SW480 (cell line): ENCODE results near the gene LCN9.
"Not testable (repeated sequence)": the region's sequence is repeated elsewhere in the genome, so short reads cannot be mapped to it uniquely, and the experiment has no call there.

Experiments used
- DNase-seq: peaks from one replicate; pipeline ENCODE4 v3.0.0-alpha.2; 2016; ENCODE audit warnings: low spot score

The LCN9 gene, protein sequence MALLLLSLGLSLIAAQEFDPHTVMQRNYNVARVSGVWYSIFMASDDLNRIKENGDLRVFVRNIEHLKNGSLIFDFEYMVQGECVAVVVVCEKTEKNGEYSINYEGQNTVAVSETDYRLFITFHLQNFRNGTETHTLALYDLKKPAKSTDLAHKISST

DNA sequence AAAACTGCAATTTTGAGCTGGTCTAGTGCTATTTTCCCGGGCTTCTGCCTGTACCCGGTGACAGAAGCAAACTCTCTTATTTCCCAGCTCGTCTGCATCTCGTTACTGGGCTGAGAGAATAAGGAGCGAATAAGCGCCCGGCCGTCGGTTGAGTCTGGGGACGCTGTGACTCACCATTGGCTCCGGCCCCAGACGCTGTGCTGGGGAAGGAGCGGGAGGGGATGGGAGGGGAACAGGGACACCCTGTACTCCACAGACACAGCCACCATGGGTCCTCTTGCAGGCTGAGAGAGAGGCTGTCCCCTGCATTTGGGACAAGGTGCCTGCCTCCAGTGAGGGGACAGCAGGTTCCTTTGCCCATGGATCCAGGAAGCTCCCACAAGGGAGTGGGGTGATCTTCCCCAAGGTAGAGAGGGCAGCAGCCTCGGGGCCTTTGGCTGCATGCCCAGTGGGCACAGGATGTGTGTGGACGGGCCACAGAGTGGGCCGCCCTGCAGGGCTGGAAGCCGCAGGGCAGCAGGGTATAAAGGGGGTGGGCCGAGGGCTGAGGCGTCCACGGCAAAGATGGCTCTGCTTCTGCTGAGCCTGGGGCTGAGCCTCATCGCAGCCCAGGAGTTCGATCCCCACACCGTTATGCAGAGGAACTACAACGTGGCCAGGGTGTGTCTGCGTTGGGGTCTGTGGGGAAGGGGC is at the start of gene LCN9:
Gene LCN9, plus strand, starts transcription at position 552 of the 693 bp plus-strand sequence. Its CDS starts 13 bp downstream, at position 565.
- no peak for DNase-seq

DNA sequence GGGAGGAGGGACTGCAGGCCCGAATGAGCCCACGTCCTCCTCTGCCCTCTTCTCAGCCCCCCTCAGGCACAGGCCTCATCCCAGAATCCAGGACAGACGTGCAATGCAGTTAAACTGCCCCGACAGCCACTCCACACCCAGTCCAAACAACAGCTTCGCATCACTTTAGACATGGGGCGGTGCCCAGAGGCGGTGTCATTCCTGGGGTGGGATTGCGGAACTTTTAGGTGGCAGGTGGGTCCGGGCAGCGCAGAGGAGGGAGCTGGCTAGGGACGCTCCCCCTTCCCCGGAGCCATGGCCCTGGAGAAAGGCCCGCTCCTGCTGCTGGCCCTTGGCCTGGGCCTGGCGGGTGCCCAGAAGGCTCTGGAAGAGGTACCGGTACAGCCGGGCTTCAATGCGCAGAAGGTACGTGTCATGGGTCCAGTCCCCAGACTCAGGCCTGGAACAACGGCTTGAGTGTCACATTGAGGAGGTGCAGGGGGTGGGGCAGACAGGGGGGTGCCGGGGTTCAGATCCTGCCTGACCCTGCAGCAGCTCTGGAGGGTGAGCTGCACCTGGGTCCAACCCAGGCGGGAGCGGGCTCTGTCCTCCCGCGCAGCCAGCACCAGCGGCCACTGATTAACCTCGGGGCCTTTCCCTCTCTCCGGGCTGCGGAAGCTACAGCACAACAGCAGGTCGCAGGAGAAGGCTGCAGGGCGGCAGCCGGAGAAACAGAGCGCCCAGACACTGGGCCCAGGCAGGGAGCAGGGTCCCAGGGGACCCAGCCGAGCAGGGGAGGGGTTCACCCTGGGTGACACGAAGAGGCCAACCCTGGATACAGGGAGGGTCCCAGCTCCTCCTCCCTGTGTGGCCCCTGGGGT is 48.9 kb upstream of the LCN9 start:
- DNase-seq = no peak

DNA sequence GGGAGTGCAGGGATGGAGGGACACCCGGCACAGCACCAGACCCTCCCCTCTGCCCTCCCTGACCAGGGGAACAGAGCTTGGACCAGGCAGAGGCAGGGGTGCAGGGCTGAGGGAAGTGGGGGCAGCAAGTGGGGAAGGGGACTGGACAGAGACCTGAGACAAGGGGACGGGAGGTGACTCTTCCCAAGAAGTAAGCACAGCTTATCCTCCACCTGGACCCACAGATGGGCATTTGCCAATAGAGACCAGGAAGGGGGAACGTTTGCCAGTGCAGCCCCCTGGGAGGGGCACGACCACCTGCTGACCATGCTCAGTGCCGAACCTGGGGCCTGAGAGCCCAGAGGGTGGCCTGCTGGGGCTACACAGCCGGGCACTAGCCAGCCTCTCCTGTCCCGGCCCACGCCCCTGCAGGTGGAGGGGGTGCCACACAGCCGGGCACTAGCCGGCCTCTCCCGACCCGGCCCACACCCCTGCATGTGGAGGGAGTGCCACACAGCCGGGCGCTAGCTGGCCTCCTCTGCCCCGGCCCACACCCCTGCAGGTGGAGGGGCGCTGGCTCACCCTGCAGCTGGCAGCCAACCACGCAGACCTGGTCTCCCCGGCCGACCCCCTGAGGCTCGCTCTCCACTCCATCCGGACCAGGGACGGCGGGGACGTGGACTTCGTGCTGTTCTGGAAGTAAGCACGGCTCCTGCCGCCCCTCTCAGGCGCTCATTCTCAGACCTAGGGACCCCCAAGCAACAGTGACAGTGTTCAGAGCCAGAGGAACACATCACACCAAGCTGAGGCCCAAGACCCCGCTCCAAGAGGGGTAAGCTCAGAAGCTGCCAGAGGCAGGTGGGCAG is 48.1 kb upstream of the LCN9 start:
- no peak for DNase-seq

DNA sequence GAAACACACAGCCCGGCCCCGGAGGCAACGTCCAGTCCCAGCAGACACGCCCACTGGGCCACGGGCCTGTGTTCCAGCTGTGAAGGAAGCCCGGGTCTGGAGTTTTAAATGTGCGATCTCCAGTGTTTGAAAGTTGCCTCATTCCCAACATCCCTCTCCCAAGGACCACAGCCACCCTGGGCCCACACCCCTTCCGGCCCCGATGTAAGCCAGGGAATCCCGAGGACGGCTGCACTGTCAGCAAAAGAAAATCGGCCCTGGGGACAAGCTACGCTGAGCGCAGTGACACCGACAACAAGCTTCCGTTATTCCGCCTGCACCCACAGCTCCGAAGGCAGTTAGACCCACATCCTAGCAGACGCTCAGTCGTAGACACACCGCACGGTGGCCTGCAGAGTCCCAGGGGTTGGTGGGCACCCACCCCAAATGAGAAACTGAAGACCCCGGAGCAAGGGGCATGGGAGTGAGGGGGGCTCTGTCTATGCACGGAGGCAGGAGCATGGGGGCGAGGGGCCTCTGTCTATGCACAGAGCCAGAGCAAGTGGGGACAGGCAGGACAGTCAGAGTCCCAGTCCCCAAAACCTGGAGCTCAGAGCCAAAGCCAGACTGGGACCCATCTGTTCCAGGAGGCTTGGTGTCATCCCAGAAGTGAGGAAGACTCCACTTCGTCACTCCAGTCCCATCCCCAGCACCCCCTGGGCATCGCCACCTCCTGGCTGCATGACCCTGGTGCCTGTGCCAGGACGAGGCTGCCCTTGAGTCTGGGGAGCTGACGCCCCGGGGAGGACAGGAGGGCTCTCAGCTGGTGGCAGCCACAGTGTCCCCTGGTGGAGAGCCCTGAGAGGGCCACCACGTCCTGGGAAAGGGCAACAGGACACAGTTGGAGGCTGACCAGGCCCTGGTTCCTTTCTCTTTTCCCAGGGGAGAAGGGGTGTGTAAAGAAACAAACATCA is 47.2 kb upstream of the LCN9 start:
- no peak for DNase-seq

DNA sequence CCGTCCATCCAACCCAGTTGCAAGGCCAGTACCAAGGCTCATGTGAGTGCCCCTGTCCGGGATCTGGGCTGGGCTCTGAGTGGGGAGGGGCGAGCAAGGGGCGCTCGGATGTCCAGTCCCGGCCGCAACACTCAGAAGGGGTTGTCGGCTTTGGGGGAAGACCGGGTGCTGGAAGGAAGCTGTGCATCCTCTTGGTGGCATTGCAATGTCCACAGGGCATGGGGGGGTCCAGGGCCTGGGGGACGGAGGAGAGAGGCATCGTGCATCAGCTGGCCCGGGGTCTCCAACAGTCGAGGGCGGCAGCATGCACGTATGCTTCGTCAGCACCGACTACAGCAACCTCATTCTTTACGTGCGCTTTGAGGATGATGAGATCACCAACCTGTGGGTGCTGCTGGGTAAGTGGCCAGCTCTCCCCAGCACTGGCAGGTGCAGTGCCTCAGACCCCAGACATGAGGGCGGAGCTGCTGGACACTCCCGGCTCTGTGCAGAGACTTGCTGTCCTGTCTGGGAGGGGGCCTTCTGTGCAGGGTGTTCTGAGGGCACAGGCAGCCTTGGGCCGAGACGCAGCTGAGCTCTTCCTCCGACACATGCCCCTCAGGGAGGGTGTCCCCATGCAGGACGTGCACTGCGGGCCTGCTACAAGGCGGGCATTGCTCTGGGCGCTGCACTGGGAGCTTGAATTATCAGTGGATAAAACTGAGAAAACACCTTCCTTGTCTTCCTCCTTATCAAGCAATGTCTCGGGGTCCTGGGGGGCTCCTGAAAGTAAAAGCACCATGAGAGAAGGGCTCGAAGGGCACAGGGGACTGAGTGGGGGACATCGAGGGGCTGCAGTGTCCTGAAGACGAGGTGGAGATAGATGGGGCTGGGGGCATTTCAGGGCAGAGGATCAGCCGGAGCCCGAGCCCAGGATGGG is 46.2 kb upstream of the LCN9 start:
- no peak for DNase-seq

DNA sequence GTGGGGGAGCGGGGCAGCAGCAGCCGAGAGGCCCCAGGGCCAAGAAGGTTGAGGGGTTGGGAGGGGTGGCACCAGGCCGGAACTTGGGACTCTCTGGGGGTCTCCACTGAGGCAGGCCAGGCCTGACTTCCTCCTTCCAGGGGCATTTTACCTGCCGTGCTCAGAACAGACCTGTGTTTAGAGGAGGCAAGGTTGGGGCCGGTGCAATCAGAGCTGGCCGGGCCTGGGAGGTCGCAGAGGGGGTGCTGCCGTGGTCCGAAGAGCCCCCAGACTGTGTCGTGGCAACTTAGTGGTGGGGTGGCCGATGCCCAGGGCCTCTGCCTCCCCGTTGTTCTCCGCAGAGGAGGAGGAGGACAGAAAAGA is 45.6 kb upstream of the LCN9 start:
- DNase-seq = no peak

DNA sequence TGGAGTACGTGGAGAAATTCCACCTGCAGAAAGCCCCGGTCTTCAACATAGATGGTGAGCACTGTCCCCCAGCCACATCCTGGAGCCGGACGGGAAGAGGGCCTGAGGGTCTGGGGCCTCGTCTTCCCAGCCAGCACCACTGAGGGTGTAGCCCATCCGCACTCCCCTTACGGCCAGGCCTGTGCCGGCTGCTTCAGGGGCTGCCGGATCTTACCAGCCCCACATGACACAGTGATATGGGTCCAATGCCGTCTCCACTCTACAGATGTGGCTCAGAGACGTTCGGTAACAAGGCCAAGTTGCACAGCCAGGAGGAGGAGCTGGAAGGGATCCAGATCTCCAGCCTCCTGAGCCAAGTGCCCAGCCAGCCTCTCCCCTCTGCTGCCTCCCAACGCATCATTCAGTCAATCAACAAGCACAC is 45.1 kb upstream of the LCN9 start:
- DNase-seq = no peak

DNA sequence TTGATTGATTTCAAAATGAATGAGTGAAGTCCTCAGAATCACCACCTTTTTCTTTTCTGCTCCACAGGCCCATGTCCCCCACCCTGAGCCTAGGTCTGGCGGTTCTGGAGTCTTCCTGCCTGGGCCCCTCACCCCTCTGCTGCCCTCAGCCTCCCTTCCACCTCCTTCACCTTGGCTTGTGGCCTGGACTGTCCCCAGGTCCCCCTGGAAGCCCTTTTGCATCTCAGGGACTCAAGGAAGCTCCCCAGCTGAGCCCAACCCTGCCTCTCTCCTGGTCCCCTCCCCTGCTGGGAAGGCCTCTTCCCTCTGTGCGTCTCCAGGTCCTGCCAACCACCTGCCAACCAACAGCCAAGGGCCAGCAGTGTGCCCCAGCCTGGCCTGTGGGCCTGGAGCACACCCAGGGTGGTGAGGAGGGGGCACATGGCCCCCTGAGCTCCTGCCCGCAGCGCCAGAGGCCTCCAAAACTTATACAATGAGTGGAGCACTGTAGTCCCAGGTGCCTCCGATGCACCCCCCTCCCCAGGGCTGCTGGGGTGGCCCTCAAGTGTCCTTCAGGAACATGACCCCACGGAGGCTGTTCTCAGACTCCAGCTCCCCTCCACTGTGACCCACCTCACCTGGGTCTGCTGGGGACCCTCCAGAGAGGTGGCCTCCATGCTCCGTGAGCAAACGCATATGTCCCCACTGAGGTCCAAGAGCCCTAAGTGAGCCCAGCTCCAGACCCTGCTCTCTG is 44.1 kb upstream of the LCN9 start:
- DNase-seq = no peak

DNA sequence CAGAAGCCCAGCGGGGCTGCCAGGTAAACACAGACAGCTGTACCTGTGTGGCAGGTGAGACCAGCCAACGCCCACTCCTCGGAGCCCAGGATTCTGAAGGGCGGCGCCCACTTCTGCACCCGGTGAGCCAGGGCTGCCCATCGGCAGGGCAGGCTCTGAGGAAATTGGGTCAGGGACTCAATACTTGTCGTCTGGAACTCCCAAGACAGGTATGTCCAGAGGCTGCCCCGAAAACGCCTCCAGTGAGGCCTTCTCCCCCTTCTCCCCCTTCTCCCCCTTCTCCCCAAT is 43.6 kb upstream of the LCN9 start:
- no peak for DNase-seq

DNA sequence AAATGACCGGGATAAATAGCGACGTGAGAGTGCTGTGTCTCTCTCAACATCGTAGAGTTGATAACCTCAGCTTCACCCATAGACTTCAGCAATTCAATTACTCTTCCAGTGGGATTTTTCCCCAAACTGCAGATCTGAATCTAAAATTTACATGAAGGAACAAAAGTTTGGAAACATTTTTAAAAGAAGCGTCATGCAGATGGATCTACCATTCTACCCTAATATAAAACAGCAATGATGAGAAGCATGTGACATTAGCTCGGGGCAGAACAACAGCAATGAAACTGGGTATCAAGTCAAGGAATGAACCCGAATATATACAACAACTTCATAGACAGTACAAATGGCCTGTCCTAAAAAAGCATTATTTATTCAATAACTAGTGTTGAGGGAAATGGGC is 42.6 kb upstream of the LCN9 start:
- no peak for DNase-seq

DNA sequence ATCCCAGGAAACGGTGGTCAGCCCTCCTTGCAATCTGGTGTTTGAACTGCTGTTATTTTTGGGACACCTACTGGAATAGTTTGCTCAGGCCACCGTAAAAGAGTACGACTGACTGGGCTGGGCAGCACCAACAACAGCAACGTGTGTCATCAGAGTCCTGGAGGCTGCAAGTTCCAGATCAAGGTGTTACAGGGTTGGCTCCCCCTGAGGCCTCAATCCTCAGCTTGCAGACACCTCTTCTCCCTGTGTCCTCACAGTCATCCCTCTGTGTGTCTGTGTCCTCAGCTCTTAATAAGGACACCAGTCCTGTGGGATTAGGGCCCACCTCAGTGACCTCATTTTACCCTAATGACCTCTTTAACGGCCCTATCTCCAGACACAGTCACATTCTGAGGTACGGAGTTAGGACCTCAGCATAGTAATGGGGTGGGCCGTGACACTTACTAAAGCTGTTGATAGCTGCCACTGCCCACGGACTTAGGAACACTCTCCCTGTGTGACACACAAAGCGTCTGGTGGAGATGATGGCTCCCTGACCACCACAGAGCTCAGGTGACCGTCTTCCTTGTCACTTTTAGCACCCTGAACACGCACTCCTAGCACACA is 40.6 kb upstream of the LCN9 start:
- no peak for DNase-seq

DNA sequence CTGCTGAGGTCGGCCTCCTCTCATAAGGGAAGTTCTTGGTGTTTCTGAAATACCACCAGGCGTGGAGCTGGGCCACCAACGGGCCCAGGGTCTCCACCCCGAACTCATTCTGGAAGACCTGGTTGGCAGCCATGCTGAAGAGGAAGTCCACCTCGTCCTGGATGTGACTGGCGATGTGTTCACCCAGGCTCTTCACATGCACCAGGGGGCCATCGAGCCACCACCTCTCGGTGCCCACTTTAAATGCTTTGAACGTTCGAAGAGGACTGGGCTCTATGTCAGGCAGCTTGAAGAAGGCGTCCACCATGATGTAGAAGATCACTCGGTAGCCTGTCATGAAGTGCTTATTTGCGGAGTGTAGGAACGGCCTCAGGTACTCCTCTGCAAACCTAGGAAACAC is 38.8 kb upstream of the LCN9 start:
- no peak for DNase-seq

DNA sequence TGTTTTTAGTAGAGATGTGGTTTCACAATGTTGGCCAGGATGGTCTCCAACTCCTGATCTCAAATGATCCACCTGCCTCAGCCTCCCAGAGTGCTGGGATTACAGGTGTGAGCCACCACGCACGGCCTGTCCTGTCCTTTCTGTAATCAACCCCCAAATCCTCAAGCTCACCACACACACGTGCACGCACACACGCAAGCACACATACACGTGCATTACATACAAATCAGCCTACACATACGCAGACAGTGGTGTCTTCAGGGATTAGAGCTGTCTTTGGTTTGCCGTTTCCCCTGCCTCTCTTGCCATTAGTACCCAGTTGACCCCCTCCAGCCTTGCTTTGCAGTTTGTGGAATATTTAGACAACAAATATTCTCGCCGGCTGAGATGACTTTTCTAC is 30.3 kb upstream of the LCN9 start:
- no peak for DNase-seq

DNA sequence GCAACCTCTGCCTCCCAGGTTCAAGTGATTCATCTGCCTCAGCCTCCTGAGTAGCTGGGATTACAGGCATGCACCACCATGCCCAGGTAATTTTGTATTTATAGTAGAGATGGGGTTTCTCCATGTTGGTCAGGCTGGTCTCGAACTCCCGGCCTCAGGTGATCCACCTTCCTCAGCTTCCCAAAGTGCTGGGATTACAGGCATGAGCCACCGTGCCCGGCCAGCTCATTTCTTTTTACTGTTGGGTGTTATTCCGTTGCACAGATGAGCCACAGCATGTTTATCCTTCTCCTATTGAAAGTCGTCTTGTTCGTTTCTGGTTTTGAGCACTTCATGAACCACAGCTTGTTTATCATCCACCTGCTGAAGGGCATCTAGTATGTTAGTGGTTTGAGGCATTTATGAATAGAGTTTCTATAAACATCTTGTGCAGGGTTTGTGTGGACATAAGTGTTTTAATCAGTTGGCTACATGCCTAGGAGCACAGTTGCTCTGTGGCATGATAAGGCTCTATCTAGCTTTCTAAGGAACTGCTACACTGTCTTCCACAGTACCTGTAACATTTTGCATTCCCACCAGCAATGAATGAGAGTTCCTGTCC is 26.1 kb upstream of the LCN9 start:
- DNase-seq = not testable (repeated sequence)

DNA sequence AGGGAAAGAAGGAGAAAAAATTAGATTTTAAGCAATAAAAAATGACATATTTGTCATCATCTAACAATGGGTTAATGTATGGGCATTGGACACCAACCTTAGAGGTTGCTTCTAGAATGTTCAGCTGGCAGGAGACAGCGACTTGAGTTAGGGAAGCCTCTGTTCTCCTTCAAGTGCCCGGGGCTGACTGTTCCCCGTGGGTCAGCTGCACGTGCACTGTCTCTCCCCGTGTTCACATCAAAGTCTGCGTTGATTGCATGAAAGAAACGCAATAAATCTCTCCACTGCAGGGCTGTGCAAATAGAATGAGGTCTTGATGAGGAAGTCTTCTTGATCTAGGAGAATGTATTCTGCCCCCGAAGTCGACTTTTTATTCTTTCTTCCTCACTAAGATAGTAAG is 23.9 kb upstream of the LCN9 start, which contains the start of gene GLT6D1:
Gene GLT6D1, minus strand, starts transcription at position 345 of the 400 bp plus-strand sequence. CDS start 353 bp downstream, outside the sequence.
- no peak for DNase-seq

DNA sequence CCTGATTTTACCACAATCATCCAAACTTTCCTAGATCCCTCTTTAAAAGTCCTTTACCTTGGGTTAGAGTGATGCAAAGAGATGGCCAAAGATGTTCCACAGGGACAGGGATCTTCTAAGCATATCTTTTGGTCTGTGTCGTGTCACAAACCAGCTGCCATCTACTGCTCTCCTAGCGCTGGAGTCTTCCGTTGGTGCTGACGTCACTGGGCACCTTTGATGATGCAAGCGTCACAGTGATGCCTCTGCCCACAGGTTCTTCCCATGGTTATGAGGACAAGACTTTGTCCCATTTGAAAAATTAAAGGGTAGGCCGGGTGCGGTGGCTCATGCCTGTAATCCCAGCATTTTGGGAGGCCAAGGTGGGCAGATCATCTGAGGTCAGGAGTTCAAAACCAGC is 22.1 kb upstream of the LCN9 start:
- no peak for DNase-seq

DNA sequence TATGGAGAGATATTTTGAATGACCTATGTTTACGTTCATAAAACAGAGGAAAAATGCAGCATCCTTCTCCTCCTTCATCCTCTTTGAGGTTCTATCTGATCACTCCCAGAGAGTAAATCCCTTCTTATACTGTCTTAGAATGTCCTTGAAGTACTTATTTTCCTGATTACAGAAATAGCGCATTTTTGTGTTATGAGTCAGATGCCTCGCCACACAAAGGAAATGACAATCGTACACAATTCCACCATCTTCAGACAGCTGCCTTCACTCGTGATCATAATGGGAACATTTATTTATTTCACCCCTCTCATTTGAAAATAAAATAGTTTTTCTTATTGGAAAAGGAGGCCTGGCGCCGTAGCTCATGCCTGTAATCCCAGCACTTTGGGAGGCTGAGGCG is 21.4 kb upstream of the LCN9 start:
- DNase-seq = no peak

DNA sequence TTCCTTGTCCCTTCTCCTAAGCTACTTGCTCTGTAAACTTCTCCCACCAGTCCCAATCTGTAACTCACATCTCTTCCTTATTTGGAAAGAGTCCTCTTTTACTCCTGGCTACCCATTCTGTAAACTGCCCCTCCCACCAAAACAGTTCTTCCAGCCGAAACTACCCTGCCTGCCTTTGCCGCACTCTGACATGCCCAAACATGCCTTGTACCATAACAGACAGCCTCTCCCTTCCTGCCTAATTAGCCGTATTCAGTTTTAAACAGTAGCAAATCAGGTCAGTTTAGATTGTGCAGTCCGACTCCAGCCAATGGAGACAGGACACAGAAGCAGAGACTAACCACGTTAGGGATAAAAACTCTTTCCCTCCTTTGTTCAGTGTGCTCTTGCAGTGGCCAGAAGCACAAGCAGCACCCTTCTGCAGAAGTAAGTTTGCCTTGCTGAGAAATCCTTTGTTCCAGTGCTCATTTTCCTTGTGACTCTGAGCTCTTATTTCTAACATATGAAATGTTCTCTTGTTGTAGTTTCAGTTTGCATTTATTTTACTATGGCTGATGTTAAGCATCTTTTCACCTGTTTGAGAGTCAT is 18.4 kb upstream of the LCN9 start:
- no peak for DNase-seq
